Adrenal gland (tissue), 5 donors: Measurements from ENCODE around the gene LHX6.

Experiments used
- POLR2A ChIP-seq, 2 donors: fragments of 450-650 bp; IDR thresholded peaks; one replicate each; pipeline ENCODE4 v1.6.1; 2017; ENCODE audit warnings: antibody characterized with exemption in 2 of 2, mild to moderate bottlenecking in 2 of 2, moderate library complexity in 1 of 2
- TF ChIP-seq, protein P1 (sequence below), 6 experiments: fragments of 450-650 bp in 4 of 6; fragments of 200-600 bp in 2 of 6; sonication (generic) in 1 of 6; IDR thresholded peaks; 1 replicate in 5 of 6; 2 replicates in 1 of 6; pipeline versions ENCODE4 v1.5.1 to v1.8.0; 2016 to 2021; ENCODE audit warnings: antibody characterized with exemption in 6 of 6, mild to moderate bottlenecking in 2 of 6, moderate library complexity in 1 of 6
- donor health status: DM: no; HTN: no; CAD: no.

DNA sequence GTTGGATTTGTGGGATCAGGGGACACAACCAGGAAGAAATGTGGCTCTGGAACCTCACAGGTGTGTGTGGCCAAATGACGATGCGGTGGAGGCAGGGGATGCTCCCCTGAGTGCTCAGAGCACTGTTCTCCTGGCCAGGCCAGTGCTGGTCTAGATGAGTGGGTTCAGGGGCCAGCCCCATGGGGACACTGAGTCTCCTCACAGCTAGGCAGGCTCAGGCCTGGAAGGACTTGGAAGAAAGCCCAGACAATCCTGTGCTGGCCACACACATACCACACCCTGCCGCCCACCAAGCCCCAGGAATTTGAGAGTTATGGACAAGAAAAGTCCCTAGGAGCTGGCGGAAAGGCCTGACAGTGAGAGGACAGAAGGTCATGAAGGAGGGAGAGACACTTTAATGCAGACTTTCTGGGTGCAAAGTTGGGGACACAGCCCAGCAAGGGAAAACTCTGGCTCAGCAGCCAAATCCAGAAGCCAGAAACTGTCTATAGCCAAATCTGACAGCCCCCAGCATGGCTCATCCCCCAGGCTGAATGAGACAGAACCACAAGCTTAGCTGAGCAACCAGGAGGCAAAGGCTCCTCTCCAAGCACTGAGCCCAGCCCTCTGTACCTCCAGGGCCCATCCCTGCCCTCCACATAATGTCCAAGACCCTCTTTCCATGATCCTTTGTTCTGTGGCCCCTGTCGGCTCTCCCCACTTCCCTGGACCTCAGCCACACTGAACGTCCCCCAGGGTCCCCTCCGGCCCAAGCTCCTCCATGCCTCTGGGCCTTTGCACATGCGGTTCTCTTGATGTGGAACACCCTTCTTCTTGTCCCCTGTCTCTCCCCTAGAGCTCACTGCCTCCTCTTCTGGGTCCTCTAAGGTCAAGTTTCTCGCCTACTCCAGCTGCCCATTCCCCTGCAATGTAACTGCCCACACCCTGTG is 22.4 kb downstream of the LHX6 start:
- TF ChIP-seq, protein P1, sequence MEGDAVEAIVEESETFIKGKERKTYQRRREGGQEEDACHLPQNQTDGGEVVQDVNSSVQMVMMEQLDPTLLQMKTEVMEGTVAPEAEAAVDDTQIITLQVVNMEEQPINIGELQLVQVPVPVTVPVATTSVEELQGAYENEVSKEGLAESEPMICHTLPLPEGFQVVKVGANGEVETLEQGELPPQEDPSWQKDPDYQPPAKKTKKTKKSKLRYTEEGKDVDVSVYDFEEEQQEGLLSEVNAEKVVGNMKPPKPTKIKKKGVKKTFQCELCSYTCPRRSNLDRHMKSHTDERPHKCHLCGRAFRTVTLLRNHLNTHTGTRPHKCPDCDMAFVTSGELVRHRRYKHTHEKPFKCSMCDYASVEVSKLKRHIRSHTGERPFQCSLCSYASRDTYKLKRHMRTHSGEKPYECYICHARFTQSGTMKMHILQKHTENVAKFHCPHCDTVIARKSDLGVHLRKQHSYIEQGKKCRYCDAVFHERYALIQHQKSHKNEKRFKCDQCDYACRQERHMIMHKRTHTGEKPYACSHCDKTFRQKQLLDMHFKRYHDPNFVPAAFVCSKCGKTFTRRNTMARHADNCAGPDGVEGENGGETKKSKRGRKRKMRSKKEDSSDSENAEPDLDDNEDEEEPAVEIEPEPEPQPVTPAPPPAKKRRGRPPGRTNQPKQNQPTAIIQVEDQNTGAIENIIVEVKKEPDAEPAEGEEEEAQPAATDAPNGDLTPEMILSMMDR (IDR thresholded peaks at IDR 0.05): no peak
- no peak for TF ChIP-seq POLR2A (IDR thresholded peaks at IDR 0.05)
